NT2/D1 (cell line): ENCODE measurements around the gene SUSD1.

Experiments used
- SUZ12 ChIP-seq: IDR thresholded peaks from 2 replicates; pipeline ENCODE4 v1.6.1; 2011; ENCODE audit not compliant: insufficient read length, insufficient read depth; ENCODE audit errors: extremely low read depth
- YY1 ChIP-seq: IDR thresholded peaks from 2 replicates; pipeline ENCODE4 v1.6.1; 2011; ENCODE audit not compliant: insufficient read length, insufficient read depth

DNA sequence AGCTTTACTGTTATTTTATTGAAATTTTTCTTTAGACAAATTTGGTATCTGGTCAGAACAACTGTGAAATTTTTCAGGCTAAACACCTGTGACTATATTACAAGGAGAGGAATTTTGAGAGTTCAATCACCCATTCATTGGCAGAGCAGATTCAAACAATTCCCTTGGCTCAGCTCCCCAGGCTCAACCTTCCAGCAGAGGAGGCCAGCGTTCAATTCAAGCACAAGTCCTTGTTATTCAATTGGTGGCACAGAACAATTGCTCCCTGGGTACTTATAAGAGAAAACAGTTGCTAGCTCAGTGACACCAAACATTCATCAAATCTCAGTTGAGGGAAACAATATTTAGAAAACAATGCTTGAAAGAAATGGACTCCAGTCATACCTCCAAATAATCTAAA lies 83.3 kb downstream of the SUSD1 start:
- TF ChIP-seq YY1 (no peak), SUZ12 (no peak)
